ELF-1 (cell line): ENCODE measurements around the gene TTC3.
A peak's percentile ranks its signal among the peaks of the same experiment; 100 is the strongest.

Source experiments
- DNase-seq: peaks from one replicate; pipeline ENCODE4 v3.0.0-alpha.2; 2016; ENCODE audit warnings: low read depth, low spot score

TTC3 gene

DNA sequence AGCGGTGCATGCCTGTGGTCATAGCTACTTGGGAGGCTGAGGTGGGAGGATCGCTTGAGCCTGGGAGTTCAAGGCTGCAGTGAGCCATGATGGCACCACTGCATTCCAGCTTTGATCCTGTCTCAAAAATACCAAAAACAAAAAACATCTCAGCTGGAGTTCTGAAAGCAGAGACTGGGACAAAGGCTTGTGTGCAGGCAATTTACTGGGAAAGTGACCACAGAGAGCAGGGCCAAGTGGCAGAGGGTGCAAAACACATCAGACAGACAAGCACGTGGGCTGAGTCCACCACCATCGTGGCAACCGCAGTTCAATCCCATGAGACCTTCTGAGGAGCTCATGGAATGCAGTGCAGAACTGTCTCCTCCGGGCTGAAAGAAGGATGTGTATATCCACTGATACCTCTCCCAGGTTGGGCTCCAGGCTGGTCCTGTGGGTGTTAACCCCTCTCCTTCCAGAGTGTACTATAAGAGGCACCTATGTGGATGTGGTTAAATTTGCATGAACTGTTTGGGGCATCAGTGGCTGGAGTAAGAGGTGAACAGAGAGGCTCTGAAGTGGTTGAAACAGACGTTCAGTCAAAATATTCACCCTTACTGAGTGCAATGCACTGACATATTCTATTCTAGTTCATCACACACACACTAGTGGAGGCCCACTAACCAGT, 11.0 kb upstream of the TTC3 start:
- DNase-seq = peak; percentile 8

DNA sequence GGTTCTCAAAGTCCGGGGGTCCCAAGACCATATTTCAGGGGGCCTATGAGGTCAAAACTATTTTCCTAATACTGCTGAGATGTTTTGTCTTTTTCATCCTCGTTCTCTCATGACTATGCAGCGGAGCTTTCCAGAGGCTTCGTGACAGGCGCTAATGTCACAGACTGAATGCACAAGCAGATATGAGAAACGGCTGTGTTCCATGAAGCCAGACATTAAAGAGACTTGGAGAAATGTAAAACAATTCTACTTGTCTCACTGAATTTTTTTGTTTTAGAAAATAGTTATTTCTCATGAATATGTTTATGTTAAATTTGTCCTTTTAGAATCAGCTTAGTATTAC, 10.5 kb upstream of the TTC3 start:
- DNase-seq = no peak

GRCh38 chr21:37063433-37063832, 9.6 kb upstream of the TTC3 start:
- DNase-seq = no peak

DNA sequence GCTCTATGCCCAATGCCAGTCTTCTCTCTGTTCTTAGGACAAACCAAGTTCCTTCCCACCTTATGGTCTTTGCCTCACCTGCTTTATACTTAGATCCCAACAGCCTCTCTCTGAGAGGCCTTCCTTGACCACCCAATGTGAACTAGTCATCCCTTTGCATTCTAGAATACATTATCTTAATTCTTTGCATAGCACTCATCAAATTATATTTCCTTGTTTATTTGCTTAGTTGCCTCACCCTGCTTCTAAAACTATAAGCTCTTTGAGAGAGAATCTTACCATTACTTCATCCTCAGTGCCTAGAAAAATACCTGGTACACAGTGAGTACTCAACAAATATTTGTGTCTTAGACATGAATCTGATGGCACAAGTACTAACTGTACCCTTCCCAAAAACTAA, 8.2 kb upstream of the TTC3 start:
- DNase-seq = no peak

DNA sequence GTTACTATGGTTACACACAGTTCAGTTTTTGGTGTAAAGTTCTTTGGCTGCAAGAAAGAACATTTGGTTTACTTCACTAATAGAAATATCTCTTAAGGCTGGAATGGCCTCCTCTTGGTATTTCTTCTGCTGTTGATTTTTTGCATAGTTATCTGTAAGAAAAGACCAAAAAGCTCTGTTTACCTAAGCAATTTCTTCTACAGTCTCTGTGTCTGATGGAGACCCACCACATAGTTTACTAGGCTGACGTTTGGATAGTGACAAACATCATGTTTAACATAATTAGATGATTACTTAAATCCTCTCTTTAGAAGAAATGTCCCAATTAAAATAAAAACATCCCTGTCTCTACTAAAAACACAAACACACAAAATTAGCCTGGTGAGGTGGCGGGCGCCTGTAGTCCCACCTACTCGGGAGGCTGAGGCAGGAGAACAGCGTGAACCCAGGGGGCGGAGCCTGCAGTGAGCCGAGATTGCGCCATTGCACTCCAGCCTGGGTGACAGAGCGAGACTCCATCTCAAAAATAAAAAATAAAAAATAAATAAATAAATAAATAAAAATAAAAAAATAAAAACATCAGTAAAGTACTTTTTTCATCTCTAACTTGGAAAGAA, 7.4 kb upstream of the TTC3 start:
- DNase-seq = no peak

GRCh38 chr21:37071561-37072273, 1.3 kb upstream of the TTC3 start:
- peak; percentile 44 for DNase-seq

DNA sequence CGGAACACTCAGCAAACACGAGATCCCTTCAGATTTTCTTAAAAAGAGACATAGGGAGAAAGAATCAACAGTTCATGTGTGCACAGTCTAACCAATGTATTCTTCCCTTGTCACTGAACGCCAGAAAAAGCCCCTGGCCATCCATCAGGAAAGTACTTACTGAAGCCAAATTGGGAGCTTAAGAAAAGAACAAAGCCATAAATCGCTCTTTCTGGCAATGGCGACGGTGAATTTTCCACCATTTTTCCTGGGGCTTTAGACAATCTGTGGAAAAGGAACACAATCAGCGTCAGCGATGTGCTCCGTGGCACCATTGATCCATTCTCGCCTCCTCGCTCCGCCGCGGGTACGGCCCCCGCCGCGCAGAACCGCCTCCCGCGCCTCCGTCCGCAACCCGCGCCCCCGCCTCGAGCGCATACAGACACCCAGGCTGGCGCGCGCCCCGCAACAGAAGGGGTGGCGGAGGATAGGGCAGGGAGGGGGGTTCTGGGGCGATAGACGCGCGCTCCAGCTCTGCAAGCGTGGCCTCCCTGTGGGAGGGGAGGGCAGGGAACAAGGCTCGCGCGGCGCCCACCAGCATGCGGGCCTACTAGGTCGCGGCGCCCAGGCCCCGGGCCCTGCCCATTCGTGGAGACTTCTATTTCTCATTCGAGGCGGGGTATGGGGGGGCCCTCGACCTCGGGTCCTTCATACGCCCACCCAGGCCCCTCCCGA, 623 bp upstream of the TTC3 start:
- DNase-seq = peak; percentile 56

- DNase-seq = no peak
Observed at GRCh38 chr21:37073417-37074196, 553 bp downstream of the TTC3 start.

GRCh38 chr21:37074197-37074510, 1.1 kb downstream of the TTC3 start:
- DNase-seq = peak; percentile 39

- no peak for DNase-seq
Observed at GRCh38 chr21:37074546-37074945, 1.5 kb downstream of the TTC3 start.

GRCh38 chr21:37075214-37075770, 2.2 kb downstream of the TTC3 start:
- DNase-seq = no peak

DNA sequence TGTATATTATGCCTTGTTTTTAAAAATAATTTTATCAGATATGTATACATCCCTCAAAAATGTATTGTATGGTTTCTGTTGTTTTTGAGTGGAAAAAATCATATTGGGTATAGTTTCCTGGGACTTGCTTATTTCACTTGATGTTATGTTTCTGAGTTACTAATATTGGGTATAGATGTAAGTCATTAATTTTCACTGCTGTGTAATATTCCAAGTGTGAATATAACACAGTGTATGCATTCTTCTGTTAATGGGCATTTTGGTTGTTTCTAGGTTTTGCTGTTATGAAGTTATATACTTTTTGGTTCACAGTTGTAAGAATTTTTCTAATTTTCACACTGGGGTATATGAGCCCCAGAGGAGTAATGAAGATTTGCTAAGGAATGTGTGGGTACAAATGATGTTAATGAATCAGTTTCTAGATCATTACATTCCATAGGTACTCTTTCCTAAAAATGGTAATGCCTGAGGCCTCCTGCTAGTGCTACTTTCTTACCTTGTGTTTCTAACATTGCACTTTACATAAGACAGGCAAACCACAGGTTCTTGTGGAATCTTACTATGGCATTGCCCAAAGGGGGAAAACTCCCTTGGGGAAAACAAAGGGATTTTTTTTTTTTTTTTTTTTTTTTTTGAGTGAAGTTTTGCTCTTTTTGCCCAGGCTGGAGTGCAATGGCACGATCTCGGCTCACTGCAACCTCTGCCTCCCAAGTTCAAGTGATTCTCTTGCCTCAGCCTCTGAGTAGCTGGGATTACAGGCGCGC, 3.2 kb downstream of the TTC3 start:
- no peak for DNase-seq

- no peak for DNase-seq
Observed at GRCh38 chr21:37077403-37077802, 4.3 kb downstream of the TTC3 start.

- peak; percentile 30 for DNase-seq
Observed at GRCh38 chr21:37079211-37079824, 6.3 kb downstream of the TTC3 start.

- DNase-seq = no peak
Observed at GRCh38 chr21:37082375-37082774, 9.3 kb downstream of the TTC3 start.

- no peak for DNase-seq
Observed at GRCh38 chr21:37082856-37083528, 9.9 kb downstream of the TTC3 start.

- DNase-seq = no peak
Observed at GRCh38 chr21:37085726-37086125, 12.7 kb downstream of the TTC3 start.

- no peak for DNase-seq
Observed at GRCh38 chr21:37087188-37087587, 14.1 kb downstream of the TTC3 start.

- DNase-seq = no peak
Observed at GRCh38 chr21:37088186-37088735, 15.2 kb downstream of the TTC3 start.
